DMS79 (cell line): ENCODE data around the gene PNPLA7.
"Not testable (repeated sequence)": the region's sequence is repeated elsewhere in the genome, so short reads cannot be mapped to it uniquely, and the experiment has no call there.

Source experiments
- DNase-seq: peaks from one replicate; lab custom pipeline; 2025; lab: John Stamatoyannopoulos, UW

The PNPLA7 gene

DNA sequence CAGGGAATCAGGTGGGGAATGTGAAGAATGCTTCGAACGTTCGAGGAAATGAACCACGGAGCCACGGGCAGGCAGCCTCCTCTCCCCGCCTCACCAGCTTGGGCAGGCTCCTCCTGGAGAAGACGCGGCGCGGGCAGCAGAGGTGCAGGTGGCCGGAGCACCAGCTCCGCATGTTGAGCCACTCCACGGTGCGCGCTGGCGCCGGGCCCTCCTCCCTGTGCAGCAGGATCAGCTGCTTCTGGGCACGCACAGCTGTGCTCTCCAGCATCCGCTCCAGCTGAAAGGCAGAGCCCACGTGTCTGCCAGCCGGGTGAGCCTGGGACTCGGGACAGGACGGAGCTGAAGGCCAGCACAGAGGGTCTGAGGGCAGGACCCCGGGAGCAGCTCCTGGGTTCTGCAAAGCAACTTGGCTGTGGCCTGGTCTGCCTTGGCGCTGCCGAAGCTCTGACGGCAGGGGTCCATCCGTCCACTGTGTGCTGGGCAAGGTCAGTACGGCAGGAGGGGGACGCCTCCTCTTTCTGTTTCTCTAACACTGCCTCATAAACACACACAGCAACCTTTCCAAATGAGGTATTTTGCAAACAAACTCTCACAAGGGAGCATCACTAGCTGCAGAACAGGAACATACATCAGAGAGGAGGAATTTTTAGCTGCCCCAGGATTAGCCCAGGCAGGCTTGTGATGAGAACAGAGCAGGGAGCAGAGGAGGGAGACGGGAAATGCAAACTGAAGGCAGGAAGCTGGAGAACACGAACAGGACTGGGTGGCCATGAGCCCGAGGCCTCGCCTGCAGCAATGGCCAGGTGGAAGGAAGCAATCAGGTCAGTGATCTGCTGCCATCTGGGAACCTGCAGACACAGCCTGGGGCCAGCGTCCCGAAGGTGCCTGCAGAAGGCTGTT lies 71.0 kb downstream of the PNPLA7 start:
- DNase-seq = peak; percentile 30

DNA sequence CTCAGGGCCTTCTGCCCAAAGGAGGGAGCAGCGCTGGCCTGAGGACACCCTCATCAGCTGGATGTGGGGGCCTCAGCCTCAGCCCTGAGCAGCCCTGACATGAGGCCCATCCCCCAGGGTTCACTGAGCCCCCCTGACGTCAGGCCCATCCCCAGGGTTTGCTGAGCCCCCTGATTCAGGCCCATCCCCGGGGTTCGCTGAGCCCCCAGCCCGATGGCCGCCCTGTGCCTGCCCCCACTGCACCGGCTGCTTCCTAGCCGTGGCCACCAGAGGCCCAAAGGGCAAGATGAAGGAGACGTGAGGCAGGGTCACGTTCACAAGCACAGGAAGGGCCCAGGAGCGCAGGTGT lies 71.6 kb downstream of the PNPLA7 start:
- no peak for DNase-seq

DNA sequence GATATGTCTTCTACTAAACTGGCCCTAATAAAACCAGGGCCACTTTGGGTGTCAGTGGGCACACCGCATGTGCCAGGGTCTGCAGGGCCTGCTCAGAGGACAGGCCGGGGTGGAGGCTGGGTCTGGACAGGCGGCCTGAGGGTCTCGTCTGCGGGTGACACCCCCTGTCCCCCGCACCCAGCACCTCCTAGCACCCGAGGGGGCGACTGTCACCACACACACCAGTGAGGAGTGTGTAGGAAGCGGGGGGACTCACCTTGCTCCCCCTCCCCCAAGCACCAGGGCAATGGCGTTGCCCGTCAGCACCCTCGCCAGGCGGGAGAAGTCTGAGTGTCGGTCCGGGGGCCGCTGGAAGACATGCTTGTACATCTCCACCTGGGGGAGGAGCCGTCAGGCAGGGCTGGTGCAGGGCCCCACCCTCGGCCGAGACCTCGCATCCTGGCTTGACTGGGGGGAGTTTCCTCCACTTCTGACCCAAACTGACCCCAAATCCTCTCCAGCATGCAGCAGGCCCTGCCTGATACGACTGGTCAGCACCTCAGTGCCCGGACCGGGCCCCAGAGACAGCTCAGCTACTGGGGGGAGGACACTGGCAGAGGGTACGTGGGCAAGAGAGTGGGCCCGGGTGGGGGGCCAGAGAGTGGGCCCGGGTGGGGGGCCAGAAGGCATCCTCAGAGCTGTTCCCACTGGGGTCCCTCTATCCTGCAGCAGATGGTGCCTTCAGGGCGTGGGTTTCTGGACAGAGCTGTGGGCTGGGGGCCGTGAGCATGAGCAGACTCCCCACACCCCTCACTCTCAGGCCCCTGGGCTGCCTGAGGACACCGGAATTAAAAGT lies 72.2 kb downstream of the PNPLA7 start:
- no peak for DNase-seq

GRCh38 chr9:137476856-137477255 lies 73.3 kb downstream of the PNPLA7 start:
- DNase-seq = no peak

DNA sequence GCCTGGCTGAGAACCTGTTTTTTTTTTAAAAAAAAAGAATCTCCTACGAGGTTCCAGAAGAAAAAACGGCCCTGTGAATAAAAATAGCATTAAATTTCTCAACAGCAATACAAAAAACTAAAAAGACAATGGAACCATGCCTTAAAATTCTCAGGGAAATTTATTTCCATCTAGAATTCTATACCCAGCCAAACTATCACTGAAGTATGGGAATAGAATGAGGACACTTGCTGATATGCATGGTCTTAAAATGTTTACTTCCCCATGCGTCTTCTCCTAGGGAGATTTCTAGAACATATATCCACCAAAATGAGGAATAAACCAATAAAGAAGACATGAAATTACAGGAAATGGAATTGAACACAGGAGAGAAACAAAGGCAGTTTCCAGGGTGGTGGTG lies 74.5 kb downstream of the PNPLA7 start:
- no peak for DNase-seq

DNA sequence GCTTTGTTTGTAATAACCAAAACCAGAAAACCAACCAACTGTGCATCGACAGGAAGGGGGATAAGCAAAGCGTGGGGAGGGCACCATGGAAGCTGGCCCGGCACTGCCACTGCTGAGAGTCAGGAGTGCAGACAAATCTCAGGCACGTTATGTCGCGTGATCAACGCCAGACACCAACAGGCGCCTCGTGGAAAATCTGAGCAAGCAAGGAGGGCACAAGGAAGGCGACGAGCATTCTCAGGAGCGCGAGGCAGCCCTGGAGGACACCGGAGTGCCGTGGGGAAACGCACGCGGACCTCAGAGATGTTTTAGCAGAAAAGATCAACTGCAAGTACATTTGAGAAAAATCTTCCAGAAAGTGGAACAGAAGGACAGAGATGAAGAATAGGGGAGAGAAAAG lies 75.9 kb downstream of the PNPLA7 start:
- no peak for DNase-seq

DNA sequence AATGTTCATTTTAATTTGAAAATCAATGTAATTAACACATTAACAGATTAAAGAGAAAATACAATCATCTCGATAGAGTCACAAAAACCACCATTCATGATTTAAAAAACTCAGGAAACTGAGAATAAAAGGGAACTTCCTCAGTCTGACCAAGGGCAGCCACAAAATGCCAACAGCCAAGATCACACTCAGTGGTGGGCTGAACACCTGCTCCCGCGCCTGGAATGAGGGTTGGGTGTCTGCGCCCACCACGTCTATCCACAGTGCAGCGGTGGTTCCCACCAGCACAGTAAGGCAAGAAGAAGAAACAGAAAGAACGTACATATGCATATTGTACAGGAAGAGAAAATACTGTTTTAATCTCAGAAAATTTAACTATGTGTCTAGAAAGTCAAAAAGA lies 79.4 kb downstream of the PNPLA7 start:
- no peak for DNase-seq

GRCh38 chr9:137467896-137468295 lies 82.3 kb downstream of the PNPLA7 start:
- DNase-seq = no peak

DNA sequence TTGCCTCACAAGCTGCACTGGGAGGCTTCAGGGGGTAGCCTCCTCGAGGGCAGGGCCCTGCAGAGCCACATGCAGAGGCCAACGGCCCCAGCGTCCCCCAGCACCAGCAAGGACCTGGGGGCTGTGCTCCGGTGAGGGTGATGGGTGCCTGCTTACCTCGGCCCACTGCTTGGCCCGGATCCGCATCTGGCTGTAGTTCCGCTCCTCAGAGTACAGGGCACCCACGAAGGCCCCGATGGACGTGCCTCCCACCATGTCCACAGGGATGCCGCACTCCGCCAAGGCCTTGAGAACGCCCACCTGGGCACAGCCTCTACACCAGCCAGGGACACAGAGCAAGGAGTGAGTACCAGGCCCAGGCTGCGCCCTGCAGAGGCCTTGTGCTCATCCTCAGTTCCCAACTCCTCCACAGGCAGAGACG lies 83.0 kb downstream of the PNPLA7 start:
- no peak for DNase-seq

GRCh38 chr9:137466389-137467085 lies 83.7 kb downstream of the PNPLA7 start:
- DNase-seq = not testable (repeated sequence)

DNA sequence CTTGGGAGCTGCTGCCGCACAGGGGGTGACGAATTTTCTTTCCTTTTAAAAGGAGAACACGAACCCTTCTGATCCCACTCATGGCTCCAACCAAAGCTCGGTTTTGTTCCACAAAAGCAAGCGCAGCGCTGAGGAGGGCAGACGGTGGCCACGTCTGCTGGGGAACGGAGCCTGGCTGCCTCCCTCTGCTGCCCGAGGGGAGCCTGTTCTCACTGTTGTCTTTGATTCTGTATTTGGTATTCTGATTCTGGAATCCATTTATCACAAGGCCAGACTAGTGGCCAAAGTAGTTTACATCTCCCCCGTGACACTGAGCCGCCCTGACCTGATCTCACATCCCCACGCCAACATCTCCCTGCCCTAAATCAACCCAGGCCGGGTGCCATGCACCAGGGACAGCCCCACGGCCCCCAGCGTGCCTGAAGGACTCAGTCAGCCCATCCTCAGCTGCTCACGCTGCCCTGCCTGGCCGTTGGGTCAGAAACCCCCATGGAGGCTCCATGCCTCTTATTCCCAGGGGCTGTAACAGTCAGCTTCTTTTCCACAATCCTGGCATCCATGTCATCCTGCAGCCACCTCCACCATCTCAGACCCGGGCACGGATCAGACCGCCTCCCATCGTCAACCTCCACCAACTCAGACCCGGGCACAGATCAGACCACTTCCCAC lies 84.3 kb downstream of the PNPLA7 start:
- DNase-seq = no peak

GRCh38 chr9:137465000-137465719 lies 85.0 kb downstream of the PNPLA7 start:
- DNase-seq = no peak

GRCh38 chr9:137464291-137464999 lies 85.8 kb downstream of the PNPLA7 start:
- DNase-seq = no peak

GRCh38 chr9:137463931-137464290 lies 86.3 kb downstream of the PNPLA7 start:
- DNase-seq = no peak

- no peak for DNase-seq
Measured at GRCh38 chr9:137462986-137463930, 86.9 kb downstream of the PNPLA7 start.

GRCh38 chr9:137462396-137462985 lies 87.7 kb downstream of the PNPLA7 start:
- DNase-seq = no peak

- DNase-seq = no peak
Measured at GRCh38 chr9:137461663-137462395, 88.4 kb downstream of the PNPLA7 start.

DNA sequence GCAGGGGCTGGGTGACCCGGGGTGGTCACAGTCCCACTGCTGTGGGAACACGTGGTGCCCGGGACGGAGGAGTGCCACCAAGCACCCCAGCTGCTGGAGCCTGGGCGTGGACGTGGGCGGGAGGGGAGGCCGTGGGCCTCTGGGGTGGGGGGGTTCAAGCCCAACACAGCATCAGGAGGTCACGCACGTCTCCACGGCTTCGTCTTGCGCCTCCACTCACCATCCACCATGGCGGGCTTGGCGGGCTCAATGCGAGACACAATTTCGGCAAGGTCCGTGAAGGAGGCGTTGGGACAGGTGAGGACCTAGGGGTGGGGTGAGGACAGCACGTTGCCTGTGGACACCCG lies 88.9 kb downstream of the PNPLA7 start:
- no peak for DNase-seq
